Activated CD8-positive, alpha-beta T cell treated with anti-CD3 and anti-CD28 coated beads, Interleukin-2, amount 10 ng/mL, durations not matched to agents 7 days and 5 days (primary cell): ENCODE results near the gene GRID2. TPM values are rescaled to one million over a fixed set of nuclear protein-coding genes. Genes with fewer than 3 reads are reported as not detected.

Experiments
- ATAC-seq: fragments of 150-1000 bp; cut with Tn5 transposase; one replicate; pipeline ENCODE4 v1.10.0; 2021; ENCODE audit warnings: moderate library complexity
- CTCF ChIA-PET: fragments of 350-600 bp; sonication (Branson Sonifier 250); formaldehyde crosslinking; loops from one replicate; lab custom pipeline; 2021; ENCODE audit warnings: antibody characterized with exemption; lab: Charles Lee
- POLR2A ChIA-PET: fragments of 350-600 bp; sonication (Branson Sonifier 250); formaldehyde crosslinking; loops from one replicate; lab custom pipeline; 2021; ENCODE audit warnings: antibody characterized with exemption; lab: Charles Lee
- DNase-seq: peaks from one replicate; pipeline ENCODE4 v3.0.0-alpha.2; 2020
- H3K27ac Mint-ChIP-seq: one replicate; pipeline ENCODE4 v1.8.0; 2021; ENCODE audit warnings: mild to moderate bottlenecking, mixed read lengths
- H3K27me3 Mint-ChIP-seq: one replicate; pipeline ENCODE4 v1.8.0; 2021; ENCODE audit warnings: low read depth, mixed read lengths
- H3K36me3 Mint-ChIP-seq: one replicate; pipeline ENCODE4 v1.8.0; 2021; ENCODE audit warnings: low read depth, mixed read lengths
- H3K4me1 Mint-ChIP-seq: one replicate; pipeline ENCODE4 v1.8.0; 2021; ENCODE audit warnings: low read depth, mixed read lengths
- H3K4me3 Mint-ChIP-seq: one replicate; pipeline ENCODE4 v1.8.0; 2021; ENCODE audit warnings: mild to moderate bottlenecking, mixed read lengths
- H3K9me3 Mint-ChIP-seq: one replicate; pipeline ENCODE4 v1.8.0; 2022; ENCODE audit warnings: mixed read lengths; ENCODE audit not compliant: insufficient read depth
- total RNA-seq, 2 experiments: library from RNA; stranded (reverse); gene quantifications; one replicate each; pipeline ENCODE4 v1.2.3, GENCODE V29; 2021

GRID2 gene
- total RNA-seq, 2 experiments from 2014 or later: not detected

DNA sequence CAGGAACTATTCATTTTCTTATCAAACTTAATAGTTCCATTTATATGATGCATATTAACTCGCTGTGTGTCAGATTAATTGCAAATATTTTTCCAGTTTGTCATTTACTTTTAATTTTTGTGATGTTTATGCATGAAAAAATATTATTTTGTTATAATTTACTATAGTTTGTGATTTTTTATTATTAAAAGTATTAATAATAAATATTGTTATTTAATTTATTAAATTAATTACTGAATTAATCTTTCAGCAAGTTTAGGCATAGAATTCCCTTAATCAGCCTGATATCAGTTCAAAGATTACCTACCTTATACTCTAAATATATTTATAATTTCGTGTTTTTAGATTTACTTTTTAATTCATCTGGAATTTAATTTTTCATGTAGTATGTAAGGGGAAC is 1509.3 kb downstream of the GRID2 start:
- no peaks in the 10 kb centered on the region for H3K9me3 Mint-ChIP-seq
- DNase-seq (no peak), ATAC-seq (no peak)
- CTCF ChIA-PET: no interaction called here
- POLR2A ChIA-PET: no interaction called here
- H3K4me1 Mint-ChIP-seq: no peaks in the 10 kb centered on the region
- no peaks in the 10 kb centered on the region for H3K36me3 Mint-ChIP-seq
- no peak overlapping the region for H3K27ac Mint-ChIP-seq
- no peaks in the 10 kb centered on the region for H3K27me3 Mint-ChIP-seq
- H3K4me3 Mint-ChIP-seq: no peak overlapping the region

DNA sequence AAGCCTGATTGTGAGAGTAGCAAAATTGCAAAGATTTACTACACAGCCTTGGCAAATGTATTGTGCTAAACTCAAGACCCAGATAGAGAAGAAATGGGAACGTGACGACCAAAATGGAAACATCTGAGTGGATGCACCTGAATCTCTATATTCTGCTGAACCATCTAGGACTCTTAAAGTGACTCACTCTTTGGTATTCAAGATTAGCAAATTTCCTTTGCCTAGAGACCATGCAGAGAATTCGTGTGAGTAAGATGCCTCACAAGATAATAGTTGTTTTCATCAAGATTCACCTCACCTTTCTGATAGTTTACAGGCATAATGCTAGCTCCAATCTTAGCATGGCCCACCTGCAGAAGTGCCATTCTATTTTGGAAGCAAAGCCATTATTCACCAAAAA is 1510.4 kb downstream of the GRID2 start:
- ChIA-PET POLR2A (no interaction called here), CTCF (no interaction called here)
- Mint-ChIP-seq H3K27me3 (no peaks in the 10 kb centered on the region), H3K27ac (no peak overlapping the region), H3K4me1 (no peaks in the 10 kb centered on the region), H3K9me3 (no peaks in the 10 kb centered on the region), H3K4me3 (no peak overlapping the region), H3K36me3 (no peaks in the 10 kb centered on the region)
- ATAC-seq (no peak), DNase-seq (no peak)

DNA sequence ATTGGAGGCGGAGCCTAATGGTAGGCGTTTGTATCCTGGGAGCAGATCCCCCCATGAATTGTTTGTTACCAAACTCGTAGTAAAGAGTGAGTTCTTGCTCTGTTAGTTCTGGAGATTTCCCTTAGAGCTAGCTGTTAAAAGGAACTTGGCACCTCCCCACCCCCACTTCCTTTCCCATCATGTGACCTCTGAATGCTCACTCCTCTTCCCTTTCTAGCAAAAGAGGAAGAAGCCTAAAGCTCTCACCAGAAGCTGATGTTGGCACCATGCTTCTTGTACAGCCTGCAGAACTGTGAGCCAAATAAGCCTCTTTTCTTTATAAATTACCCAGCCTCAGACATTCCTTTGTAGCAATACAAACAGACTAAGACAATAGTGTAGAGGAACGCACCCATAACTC is 1511.0 kb downstream of the GRID2 start:
- DNase-seq (no peak), ATAC-seq (no peak)
- Mint-ChIP-seq H3K4me1 (no peaks in the 10 kb centered on the region), H3K27ac (no peak overlapping the region), H3K4me3 (no peak overlapping the region), H3K36me3 (no peaks in the 10 kb centered on the region), H3K27me3 (no peaks in the 10 kb centered on the region), H3K9me3 (no peaks in the 10 kb centered on the region)
- POLR2A ChIA-PET: no interaction called here
- CTCF ChIA-PET: no interaction called here
